GM12891 (cell line): ENCODE data around the gene SCYL3. TPM values are rescaled to one million over a fixed set of nuclear protein-coding genes. Genes with fewer than 3 reads are reported as not detected.

Experiments used
- DNase-seq: peaks from one replicate; pipeline ENCODE4 v3.0.0; 2011; ENCODE audit warnings: low spot score; ENCODE audit not compliant: insufficient read length
- FAIRE-seq: peaks from 2 replicates; lab custom pipeline; 2011; peaks lifted over from hg19 to GRCh38; lab: Jason Lieb, UNC
- PAX5 ChIP-seq: IDR thresholded peaks from 2 replicates; pipeline ENCODE4 v1.6.1; 2011; ENCODE audit warnings: low read length, moderate library complexity, mild to moderate bottlenecking; ENCODE audit not compliant: insufficient read depth, severe bottlenecking
- POLR2A ChIP-seq: IDR thresholded peaks from 2 replicates; pipeline ENCODE4 v1.6.1; 2011; ENCODE audit warnings: low read depth, low read length, control low read depth
- POLR2AphosphoS5 ChIP-seq: IDR thresholded peaks from 2 replicates; pipeline ENCODE4 v1.6.1; 2011; ENCODE audit warnings: low read depth, low read length, control low read depth
- POU2F2 ChIP-seq: IDR thresholded peaks from 2 replicates; pipeline ENCODE4 v1.6.1; 2011; ENCODE audit warnings: low read depth, mild to moderate bottlenecking, control low read depth, low read length, moderate library complexity
- SPI1 ChIP-seq: IDR thresholded peaks from 2 replicates; pipeline ENCODE4 v1.6.1; 2011; ENCODE audit warnings: low read depth, low read length, control low read depth
- TAF1 ChIP-seq: IDR thresholded peaks from 2 replicates; pipeline ENCODE4 v1.6.1; 2011; ENCODE audit warnings: low read depth, low read length, control low read depth
- polyA plus RNA-seq: library from polyadenylated mRNA; unstranded; fragments of >200 nt; gene quantifications from one replicate; pipeline ENCODE4 v1.2.1, GENCODE V29; 2012; ENCODE audit warnings: low read depth, missing spikeins, inconsistent platforms; ENCODE audit not compliant: missing spikeins

The SCYL3 gene, protein sequence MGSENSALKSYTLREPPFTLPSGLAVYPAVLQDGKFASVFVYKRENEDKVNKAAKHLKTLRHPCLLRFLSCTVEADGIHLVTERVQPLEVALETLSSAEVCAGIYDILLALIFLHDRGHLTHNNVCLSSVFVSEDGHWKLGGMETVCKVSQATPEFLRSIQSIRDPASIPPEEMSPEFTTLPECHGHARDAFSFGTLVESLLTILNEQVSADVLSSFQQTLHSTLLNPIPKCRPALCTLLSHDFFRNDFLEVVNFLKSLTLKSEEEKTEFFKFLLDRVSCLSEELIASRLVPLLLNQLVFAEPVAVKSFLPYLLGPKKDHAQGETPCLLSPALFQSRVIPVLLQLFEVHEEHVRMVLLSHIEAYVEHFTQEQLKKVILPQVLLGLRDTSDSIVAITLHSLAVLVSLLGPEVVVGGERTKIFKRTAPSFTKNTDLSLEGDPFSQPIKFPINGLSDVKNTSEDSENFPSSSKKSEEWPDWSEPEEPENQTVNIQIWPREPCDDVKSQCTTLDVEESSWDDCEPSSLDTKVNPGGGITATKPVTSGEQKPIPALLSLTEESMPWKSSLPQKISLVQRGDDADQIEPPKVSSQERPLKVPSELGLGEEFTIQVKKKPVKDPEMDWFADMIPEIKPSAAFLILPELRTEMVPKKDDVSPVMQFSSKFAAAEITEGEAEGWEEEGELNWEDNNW
- 4.6 TPM for polyA plus RNA-seq

GRCh38 chr1:169893645-169894423 lies at the start of gene SCYL3:
SCYL3 (minus strand) TSS chr1:169893896; CDS start chr1:169888840, 5,056 bp downstream.
- TF ChIP-seq PAX5 (no peak), POU2F2 (peak; percentile 30; the same call in 1 of the 2 replicates), POLR2AphosphoS5 (peak; percentile 75), POLR2A (peak; percentile 79), TAF1 (peak; percentile 36), SPI1 (peak; percentile 29)
- DNase-seq: peak; percentile 68
- FAIRE-seq: peak; percentile 94

GRCh38 chr1:169941982-169942830 lies 48.5 kb upstream of the SCYL3 start:
- no peak for TF ChIP-seq SPI1
- TF ChIP-seq POLR2AphosphoS5: no peak
- no peak for TF ChIP-seq PAX5
- no peak for TF ChIP-seq POU2F2
- TF ChIP-seq TAF1: no peak
- TF ChIP-seq POLR2A: no peak
- DNase-seq (no peak), FAIRE-seq (no peak)

DNA sequence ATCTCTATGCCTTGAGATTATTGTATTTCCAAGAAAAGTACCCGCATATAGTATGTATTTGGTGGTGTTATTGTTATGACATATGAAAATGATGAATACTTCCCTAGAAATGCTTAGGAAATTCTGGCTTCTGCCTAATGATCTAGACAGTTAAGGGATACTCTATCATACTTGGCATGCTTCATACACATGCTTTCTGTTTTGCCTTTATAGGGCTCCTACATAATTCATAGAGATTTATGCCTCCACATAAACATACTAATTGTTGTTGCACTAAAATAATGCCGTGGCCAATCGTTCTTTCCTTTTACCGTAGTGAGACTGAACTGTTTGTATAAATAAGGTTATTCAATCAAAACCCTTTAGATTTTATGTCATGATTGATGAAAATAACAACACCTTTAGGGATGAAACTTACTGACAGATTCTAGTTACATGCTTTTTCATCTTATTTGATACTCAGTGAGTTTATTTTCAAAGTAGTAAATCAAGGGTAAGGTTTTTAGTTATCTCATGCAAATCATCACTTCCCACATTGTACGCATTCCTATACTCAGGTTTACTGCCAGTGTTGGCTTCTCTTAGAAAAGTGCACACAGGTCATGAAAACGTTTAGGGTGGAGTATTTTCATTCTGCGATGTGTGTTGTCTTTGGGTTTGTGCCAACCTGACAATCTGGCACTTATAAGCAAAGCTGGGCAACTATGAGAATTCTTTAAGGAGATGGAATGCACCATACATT lies 40.5 kb upstream of the SCYL3 start:
- FAIRE-seq (no peak), DNase-seq (no peak)
- TF ChIP-seq PAX5: no peak
- no peak for TF ChIP-seq TAF1
- no peak for TF ChIP-seq POLR2AphosphoS5
- no peak for TF ChIP-seq SPI1
- TF ChIP-seq POLR2A: no peak
- no peak for TF ChIP-seq POU2F2

- TF ChIP-seq POU2F2 (no peak), PAX5 (no peak), POLR2A (no peak), POLR2AphosphoS5 (no peak), SPI1 (no peak)
- FAIRE-seq (no peak), DNase-seq (no peak)
Observed at GRCh38 chr1:169931795-169932231, 38.1 kb upstream of the SCYL3 start.

- DNase-seq: no peak
- no peak for FAIRE-seq
- TF ChIP-seq PAX5 (no peak), POLR2AphosphoS5 (no peak), SPI1 (no peak), TAF1 (no peak), POLR2A (no peak), POU2F2 (no peak)
Observed at GRCh38 chr1:169929210-169929526, 35.5 kb upstream of the SCYL3 start.

DNA sequence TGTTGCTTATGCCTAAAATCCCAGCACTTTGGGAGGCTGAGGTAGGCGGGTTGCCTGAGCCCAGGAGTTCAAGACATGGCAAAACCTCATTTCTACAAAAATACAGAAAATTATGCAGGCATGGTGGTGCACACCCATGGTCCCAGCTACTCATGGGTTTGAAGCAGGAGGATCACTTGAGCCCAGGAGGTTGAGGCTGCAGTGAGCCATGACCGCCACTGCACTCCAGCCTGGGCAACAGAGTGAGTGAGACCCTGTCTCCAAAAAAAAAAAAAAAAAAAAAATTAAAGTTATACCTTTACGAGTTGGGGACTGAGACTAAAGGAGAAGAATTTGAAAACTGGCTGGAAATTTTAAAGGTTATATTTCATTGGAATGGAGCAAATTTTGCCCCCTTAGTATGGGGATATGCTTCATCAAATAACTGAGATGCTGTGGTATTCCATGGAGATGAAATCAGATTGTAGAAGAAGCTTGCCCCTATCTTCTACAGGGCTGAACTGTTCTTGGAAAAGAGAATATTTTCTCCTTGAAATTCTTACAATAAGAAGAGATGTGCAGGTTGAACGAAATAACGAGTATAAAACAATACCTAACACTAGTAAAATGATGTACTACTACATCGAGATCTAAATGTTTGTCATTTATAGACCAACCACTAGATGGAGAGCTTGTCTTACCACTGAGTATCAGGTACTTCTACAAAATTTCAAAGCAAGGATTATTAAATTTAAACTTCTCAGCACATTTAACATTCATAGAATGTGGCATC lies 34.9 kb upstream of the SCYL3 start:
- peak; percentile 55 for FAIRE-seq
- TF ChIP-seq TAF1: no peak
- no peak for TF ChIP-seq POLR2AphosphoS5
- no peak for TF ChIP-seq PAX5
- TF ChIP-seq SPI1: no peak
- no peak for TF ChIP-seq POU2F2
- TF ChIP-seq POLR2A: no peak
- DNase-seq: no peak
